NCI-H1048 (cell line): ENCODE measurements around the gene CENPVL3.
"Not testable (repeated sequence)": the region's sequence is repeated elsewhere in the genome, so short reads cannot be mapped to it uniquely, and the experiment has no call there.

Experiments
- DNase-seq: peaks from one replicate; lab custom pipeline; 2025; lab: John Stamatoyannopoulos, UW

CENPVL3 gene

GRCh38 chrX:51618241-51619155 is at the start of gene CENPVL3:
Gene CENPVL3 (minus strand): TSS chrX:51618912. CDS start chrX:51618873, 39 bp downstream.
- not testable (repeated sequence) for DNase-seq

GRCh38 chrX:51665981-51666380 is 47.3 kb upstream of the CENPVL3 start:
- DNase-seq, result no peak

- no peak for DNase-seq
These were observed 24.7 kb upstream of the CENPVL3 start for GRCh38 chrX:51643377-51643776.

- DNase-seq, result peak; percentile 2
These were observed 22.8 kb upstream of the CENPVL3 start for GRCh38 chrX:51641421-51642021.

- DNase-seq, result not testable (repeated sequence)
These were observed 17.8 kb upstream of the CENPVL3 start for GRCh38 chrX:51636511-51636910.

- DNase-seq, result peak; percentile 5
These were observed 4.2 kb downstream of the CENPVL3 start for GRCh38 chrX:51614353-51615012.

- DNase-seq, result no peak
These were observed 9.9 kb downstream of the CENPVL3 start for GRCh38 chrX:51608766-51609165.

GRCh38 chrX:51608126-51608525 is 10.6 kb downstream of the CENPVL3 start:
- no peak for DNase-seq

GRCh38 chrX:51606446-51606845 is 12.3 kb downstream of the CENPVL3 start:
- DNase-seq, result no peak

- no peak for DNase-seq
These were observed 19.8 kb downstream of the CENPVL3 start for GRCh38 chrX:51598899-51599298.

GRCh38 chrX:51571874-51572273 is 46.8 kb downstream of the CENPVL3 start:
- DNase-seq, result no peak

- DNase-seq, result no peak
These were observed 49.2 kb downstream of the CENPVL3 start for GRCh38 chrX:51569561-51569960.

GRCh38 chrX:51568586-51568985 is 50.1 kb downstream of the CENPVL3 start:
- DNase-seq, result no peak
